KMS-11 (cell line): ENCODE results near the gene OR52K2.
"Not testable (repeated sequence)": the region's sequence is repeated elsewhere in the genome, so short reads cannot be mapped to it uniquely, and the experiment has no call there.

Experiments
- H2AFZ ChIP-seq: fragments of 200-600 bp; sonication (generic); 2 replicates; pipeline ENCODE4 v1.6.1; 2016; ENCODE audit warnings: antibody characterized with exemption, mixed run types, low read depth
- H3K27ac ChIP-seq: fragments of 200-600 bp; sonication (generic); 2 replicates; pipeline ENCODE4 v1.6.1; 2016; ENCODE audit warnings: mild to moderate bottlenecking, mixed run types
- H3K27me3 ChIP-seq: fragments of 200-600 bp; sonication (generic); 2 replicates; pipeline ENCODE4 v1.6.1; 2017; ENCODE audit warnings: mild to moderate bottlenecking, low read depth, mixed run types, moderate library complexity; ENCODE audit not compliant: insufficient read depth
- H3K36me3 ChIP-seq: fragments of 200-600 bp; sonication (generic); 2 replicates; pipeline ENCODE4 v1.6.1; 2017; ENCODE audit warnings: mild to moderate bottlenecking, mixed run types; ENCODE audit not compliant: insufficient read depth
- H3K4me1 ChIP-seq: fragments of 200-600 bp; sonication (generic); 2 replicates; pipeline ENCODE4 v1.6.1; 2016; ENCODE audit warnings: mild to moderate bottlenecking, low read depth, mixed run types; ENCODE audit not compliant: poor library complexity, severe bottlenecking
- H3K4me2 ChIP-seq: fragments of 200-600 bp; sonication (generic); 2 replicates; pipeline ENCODE4 v1.7.0; 2016; ENCODE audit warnings: mild to moderate bottlenecking, mixed run types
- H3K4me3 ChIP-seq: fragments of 200-600 bp; sonication (generic); IDR thresholded peaks from 2 replicates; pipeline ENCODE4 v1.6.1; 2017; ENCODE audit warnings: low read depth, low read length, mixed read lengths; ENCODE audit not compliant: insufficient read depth
- H3K79me2 ChIP-seq: fragments of 200-600 bp; sonication (generic); 2 replicates; pipeline ENCODE4 v1.6.1; 2016; ENCODE audit warnings: low read depth, mixed run types; ENCODE audit not compliant: insufficient read depth
- H3K9ac ChIP-seq: fragments of 200-600 bp; sonication (generic); 2 replicates; pipeline ENCODE4 v1.6.1; 2016; ENCODE audit warnings: mild to moderate bottlenecking, mixed run types
- H4K20me1 ChIP-seq: fragments of 200-600 bp; sonication (generic); 2 replicates; pipeline ENCODE4 v1.6.1; 2016; ENCODE audit warnings: mild to moderate bottlenecking, mixed run types; ENCODE audit not compliant: insufficient read depth
- CTCF ChIP-seq: fragments of 200-600 bp; sonication (generic); conservative IDR thresholded peaks from 2 replicates; pipeline ENCODE4 v1.6.1; 2017; ENCODE audit warnings: low read depth, mild to moderate bottlenecking, antibody characterized with exemption, low read length, moderate library complexity, mixed read lengths

OR52K2 gene

GRCh38 chr11:4480577-4481239 lies 31.6 kb downstream of the OR52K2 start:
- no peak for TF ChIP-seq CTCF

GRCh38 chr11:4481240-4481582 lies 32.1 kb downstream of the OR52K2 start:
- TF ChIP-seq CTCF, result no peak
- no peak overlapping the region for H2AFZ ChIP-seq
- no peaks in the 10 kb centered on the region for H4K20me1 ChIP-seq
- no peaks in the 10 kb centered on the region for H3K79me2 ChIP-seq
- no peak overlapping the region for H3K9ac ChIP-seq
- H3K36me3 ChIP-seq, result no peaks in the 10 kb centered on the region
- H3K4me1 ChIP-seq, result no peaks in the 10 kb centered on the region
- no peak overlapping the region for H3K4me3 ChIP-seq
- no peaks in the 10 kb centered on the region for H3K27me3 ChIP-seq
- H3K27ac ChIP-seq, result no peak overlapping the region
- H3K4me2 ChIP-seq, result no peak overlapping the region

More at GRCh38 chr11:4480577-4481239, 31.6 kb downstream of the OR52K2 start:
- Histone ChIP-seq H3K27ac (no peak overlapping the region), H3K36me3 (no peaks in the 10 kb centered on the region), H4K20me1 (no peaks in the 10 kb centered on the region), H3K79me2 (no peaks in the 10 kb centered on the region), H3K9ac (no peak overlapping the region), H3K4me3 (no peak overlapping the region), H3K27me3 (no peaks in the 10 kb centered on the region), H2AFZ (no peak overlapping the region), H3K4me1 (no peaks in the 10 kb centered on the region), H3K4me2 (no peak overlapping the region)

GRCh38 chr11:4482445-4482844 lies 33.4 kb downstream of the OR52K2 start, which contains the start of gene OR52K1:
Gene OR52K1 (plus strand): TSS chr11:4482646. CDS start chr11:4488901, 6,255 bp downstream.
- Histone ChIP-seq H3K27ac (no peak within 1 kb of the TSS), H3K4me3 (no peak within 1 kb of the TSS), H4K20me1 (no peaks in the 10 kb centered on the region), H3K79me2 (no peaks in the 10 kb centered on the region), H3K4me1 (no peaks in the 10 kb centered on the region), H2AFZ (no peak within 1 kb of the TSS), H3K27me3 (no peaks in the 10 kb centered on the region), H3K9ac (no peak within 1 kb of the TSS), H3K4me2 (no peak within 1 kb of the TSS), H3K36me3 (no peaks in the 10 kb centered on the region)
- TF ChIP-seq CTCF, result no peak

GRCh38 chr11:4484310-4484709 lies 35.2 kb downstream of the OR52K2 start:
- Histone ChIP-seq H3K4me1 (no peaks in the 10 kb centered on the region), H3K27ac (no peak overlapping the region), H3K4me3 (no peak overlapping the region), H2AFZ (no peak overlapping the region), H3K4me2 (no peak overlapping the region), H3K36me3 (no peaks in the 10 kb centered on the region), H3K27me3 (no peaks in the 10 kb centered on the region), H4K20me1 (no peaks in the 10 kb centered on the region), H3K9ac (no peak overlapping the region), H3K79me2 (no peaks in the 10 kb centered on the region)
- TF ChIP-seq CTCF, result no peak

GRCh38 chr11:4491405-4491804 lies 42.3 kb downstream of the OR52K2 start:
- not testable (repeated sequence) for H3K4me2 ChIP-seq, H3K27me3 ChIP-seq, H2AFZ ChIP-seq, H3K4me1 ChIP-seq, H3K27ac ChIP-seq, H4K20me1 ChIP-seq, H3K4me3 ChIP-seq, H3K36me3 ChIP-seq, H3K79me2 ChIP-seq, H3K9ac ChIP-seq
